Tibial artery (tissue), 4 donors: ENCODE results near the gene GFAP.

Experiments used
- DNase-seq, 2 donors: peaks; one replicate each; pipeline ENCODE4 v3.0.0-alpha.2; 2019
- H3K27ac ChIP-seq, 2 donors: fragments of 200-600 bp; sonication (generic) in 1 of 2; 1 replicate in 1 of 2; 2 replicates in 1 of 2; pipeline ENCODE4 v1.5.1; 2018 to 2019; ENCODE audit warnings: mild to moderate bottlenecking in 1 of 2
- H3K27me3 ChIP-seq, 2 donors: fragments of 200-600 bp; sonication (generic) in 1 of 2; one replicate each; pipeline versions ENCODE4 v1.5.1 to v1.6.0; 2016 to 2019
- H3K36me3 ChIP-seq, 3 donors: fragments of 200-600 bp; sonication (generic) in 2 of 3; one replicate each; pipeline ENCODE4 v1.5.1; 2016 to 2019; ENCODE audit warnings: mild to moderate bottlenecking in 2 of 3
- H3K4me1 ChIP-seq, 4 donors: fragments of 200-600 bp; sonication (generic) in 2 of 4; 1 replicate in 3 of 4; 2 replicates in 1 of 4; pipeline ENCODE4 v1.5.1; 2016 to 2019
- H3K4me3 ChIP-seq, 2 donors: fragments of 200-600 bp; sonication (generic) in 1 of 2; 1 replicate in 1 of 2; 2 replicates in 1 of 2; pipeline ENCODE4 v1.5.1; 2018 to 2019; ENCODE audit warnings: mild to moderate bottlenecking in 2 of 2
- H3K9me3 ChIP-seq, 3 donors: fragments of 200-600 bp; sonication (generic) in 1 of 3; one replicate each; pipeline ENCODE4 v1.5.1; 2016 to 2019
- CTCF ChIP-seq, 2 experiments: fragments of 200-600 bp in 1 of 2; fragments of 450-650 bp in 1 of 2; IDR thresholded peaks; one replicate each; pipeline ENCODE4 v1.5.1; 2017 to 2019; ENCODE audit warnings: antibody characterized with exemption in 2 of 2, mild to moderate bottlenecking in 1 of 2, moderate library complexity in 1 of 2
- intact Hi-C: fragments of 100-400 bp; cut with DNase I; formaldehyde crosslinking; loops from one replicate; pipeline ENCODE4 v1.15.0; 2023; ENCODE audit warnings: low total_unique reads

The GFAP gene

GRCh38 chr17:44920565-44920940, 5.3 kb upstream of the GFAP start:
- H3K9me3 ChIP-seq: no peaks in the 10 kb centered on the region
- no peaks in the 10 kb centered on the region for H3K27me3 ChIP-seq
- no peak overlapping the region for H3K27ac ChIP-seq
- H3K36me3 ChIP-seq: no peaks in the 10 kb centered on the region
- TF ChIP-seq CTCF (IDR thresholded peaks at IDR 0.05): no peak
- H3K4me1 ChIP-seq: peaks cover 0 to 19% (median 12%) of the 10 kb centered on the region in 4 donors
- no peak overlapping the region for H3K4me3 ChIP-seq
- intact Hi-C loops: loop anchor here (2.0 to 10.0 kb wide), 2 partner anchors 100 to 274 kb away; no protein-coding TSS in a partner anchor
- DNase-seq: peak in 1 of 2 donors; percentile 48

- no peak overlapping the region for H3K4me3 ChIP-seq
- no peaks in the 10 kb centered on the region for H3K27me3 ChIP-seq
- DNase-seq: peak; percentile 86 to 87
- H3K4me1 ChIP-seq: peaks cover 0 to 19% (median 12%) of the 10 kb centered on the region in 4 donors
- TF ChIP-seq CTCF (IDR thresholded peaks at IDR 0.05): peak; percentile 81 to 93
- no peaks in the 10 kb centered on the region for H3K9me3 ChIP-seq
- intact Hi-C loops: loop anchor here (2.0 to 10.0 kb wide), 3 partner anchors 101 to 275 kb away; partner anchors contain the start of gene PLCD3
- H3K27ac ChIP-seq: no peak overlapping the region
- no peaks in the 10 kb centered on the region for H3K36me3 ChIP-seq
Measured at GRCh38 chr17:44919885-44920564, 4.7 kb upstream of the GFAP start.

GRCh38 chr17:44919411-44919810, 4.1 kb upstream of the GFAP start:
- no peak for TF ChIP-seq CTCF (IDR thresholded peaks at IDR 0.05)
- no peak overlapping the region for H3K27ac ChIP-seq
- no peak overlapping the region for H3K4me3 ChIP-seq
- H3K36me3 ChIP-seq: no peaks in the 10 kb centered on the region
- no peaks in the 10 kb centered on the region for H3K27me3 ChIP-seq
- peak in 1 of 2 donors; percentile 24 for DNase-seq
- peaks cover 0 to 19% (median 12%) of the 10 kb centered on the region in 4 donors for H3K4me1 ChIP-seq
- H3K9me3 ChIP-seq: no peaks in the 10 kb centered on the region
- intact Hi-C loops: loop anchor here (5.0 kb wide), 1 partner anchor 213 kb away; the partner anchor contains the start of gene PLCD3

- Histone ChIP-seq H3K36me3 (no peaks in the 10 kb centered on the region), H3K27me3 (peaks cover 0 to 8% of the 10 kb centered on the region in 2 donors), H3K9me3 (no peaks in the 10 kb centered on the region), H3K4me3 (no peak overlapping the region), H3K27ac (no peak overlapping the region), H3K4me1 (peaks cover 0 to 19% (median 12%) of the 10 kb centered on the region in 4 donors)
- intact Hi-C loops: loop anchor here (5.0 kb wide), 1 partner anchor 214 kb away; the partner anchor contains the start of gene PLCD3
- no peak for DNase-seq
- no peak for TF ChIP-seq CTCF (IDR thresholded peaks at IDR 0.05)
Measured at GRCh38 chr17:44918006-44918405, 2.7 kb upstream of the GFAP start.

- peaks cover 0 to 10% of the 10 kb centered on the region in 2 donors for H3K27me3 ChIP-seq
- no peaks in the 10 kb centered on the region for H3K9me3 ChIP-seq
- H3K4me3 ChIP-seq: no peak overlapping the region
- peak in 1 of 2 donors; percentile 25 for DNase-seq
- no peaks in the 10 kb centered on the region for H3K36me3 ChIP-seq
- H3K4me1 ChIP-seq: peaks cover 0 to 19% (median 12%) of the 10 kb centered on the region in 4 donors
- peak overlapping the region in 1 of 2 donors; percentile 25 for H3K27ac ChIP-seq
- intact Hi-C loops: loop anchor here (5.0 kb wide), 1 partner anchor 215 kb away; the partner anchor contains the start of gene PLCD3
- TF ChIP-seq CTCF (IDR thresholded peaks at IDR 0.05): no peak
Measured at GRCh38 chr17:44917456-44917855, 2.2 kb upstream of the GFAP start.
